GM18519 (cell line): ENCODE results near the gene SPSB2.

Source experiments
- ATAC-seq: cut with Tn5 transposase; IDR thresholded peaks from one replicate; pipeline ENCODE4 v1.9.1; 2021; ENCODE audit warnings: mild to moderate bottlenecking, moderate library complexity; ENCODE audit not compliant: unreplicated experiment, low FRiP score

The SPSB2 gene

GRCh38 chr12:6852651-6853354 is 20.3 kb downstream of the SPSB2 start:
- no peak for ATAC-seq

- peak; percentile 72 for ATAC-seq
Observed at GRCh38 chr12:6851921-6852650, 21.0 kb downstream of the SPSB2 start, which contains the start of gene USP5. USP5 (plus strand) TSS chr12:6852150; CDS start chr12:6852180, 30 bp downstream.

- ATAC-seq, result peak; percentile 40
Observed at GRCh38 chr12:6851153-6851920, 21.8 kb downstream of the SPSB2 start, which contains the start of gene CDCA3. CDCA3 (minus strand) TSS chr12:6851286; CDS start chr12:6850952, 334 bp downstream.

- ATAC-seq, result no peak
Observed at GRCh38 chr12:6850796-6851152, 22.3 kb downstream of the SPSB2 start.

- no peak for ATAC-seq
Observed at GRCh38 chr12:6849976-6850560, 23.0 kb downstream of the SPSB2 start.

GRCh38 chr12:6849427-6849826 is 23.7 kb downstream of the SPSB2 start:
- ATAC-seq, result no peak

- ATAC-seq, result no peak
Observed at GRCh38 chr12:6847676-6848075, 25.4 kb downstream of the SPSB2 start.

- ATAC-seq, result no peak
Observed at GRCh38 chr12:6846316-6846869, 26.7 kb downstream of the SPSB2 start.

- no peak for ATAC-seq
Observed at GRCh38 chr12:6845395-6845794, 27.7 kb downstream of the SPSB2 start.

GRCh38 chr12:6843118-6843902 is 29.8 kb downstream of the SPSB2 start:
- no peak for ATAC-seq

GRCh38 chr12:6842075-6842474 is 31.0 kb downstream of the SPSB2 start:
- no peak for ATAC-seq

- no peak for ATAC-seq
Observed at GRCh38 chr12:6840761-6841515, 32.2 kb downstream of the SPSB2 start, which contains the start of gene GNB3. GNB3 (plus strand) TSS chr12:6840925; CDS start chr12:6841288, 363 bp downstream.

GRCh38 chr12:6840330-6840729 is 32.8 kb downstream of the SPSB2 start:
- ATAC-seq, result no peak

GRCh38 chr12:6839482-6840201 is 33.5 kb downstream of the SPSB2 start:
- ATAC-seq, result peak; percentile 62

- ATAC-seq, result no peak
Observed at GRCh38 chr12:6838854-6839253, 34.2 kb downstream of the SPSB2 start.

- ATAC-seq, result no peak
Observed at GRCh38 chr12:6837370-6838060, 35.6 kb downstream of the SPSB2 start.

- ATAC-seq, result no peak
Observed at GRCh38 chr12:6836851-6837250, 36.3 kb downstream of the SPSB2 start.

- no peak for ATAC-seq
Observed at GRCh38 chr12:6834873-6835272, 38.2 kb downstream of the SPSB2 start.
